A673 (cell line): Measurements from ENCODE around the gene RAB26. TPM values are rescaled to one million over a fixed set of nuclear protein-coding genes. Genes with fewer than 3 reads are reported as not detected.

Experiments used
- BruUV-seq: library from RNA; stranded (reverse); fragments of 400-500 nt; replicated peaks from 2 replicates; lab custom pipeline; 2021; lab: Mats Ljungman, UMichigan
- CTCF ChIA-PET: fragments of 300-600 bp; sonication (Branson Sonifier 250); formaldehyde crosslinking; loops from one replicate; lab custom pipeline; 2022; ENCODE audit warnings: antibody characterized with exemption; lab: Charles Lee
- POLR2A ChIA-PET: fragments of 300-600 bp; sonication (Branson Sonifier 250); formaldehyde crosslinking; loops from one replicate; lab custom pipeline; 2022; ENCODE audit warnings: antibody characterized with exemption; ENCODE audit not compliant: low non-redundant PET; lab: Charles Lee
- DNase-seq: peaks from one replicate; pipeline ENCODE4 v3.0.0-alpha.2; 2015; ENCODE audit warnings: low spot score
- H3K27ac ChIP-seq: fragments of 200-600 bp; sonication (generic); 2 replicates; pipeline ENCODE4 v1.5.1; 2016; ENCODE audit warnings: mixed run types, low read depth, mild to moderate bottlenecking, mixed read lengths, antibody characterized with exemption, low read length; ENCODE audit not compliant: poor library complexity, severe bottlenecking
- H3K27me3 ChIP-seq: fragments of 200-600 bp; sonication (generic); replicated peaks from 2 replicates; pipeline ENCODE4 v1.6.1; 2017; ENCODE audit warnings: mixed run types, low read depth, mild to moderate bottlenecking, mixed read lengths, antibody characterized with exemption, low read length; ENCODE audit not compliant: insufficient read depth, poor library complexity
- H3K36me3 ChIP-seq: fragments of 200-600 bp; sonication (generic); 2 replicates; pipeline ENCODE4 v1.6.1; 2016; ENCODE audit warnings: mixed run types, mild to moderate bottlenecking, mixed read lengths, antibody characterized with exemption, low read length; ENCODE audit not compliant: insufficient read depth, poor library complexity, severe bottlenecking
- H3K4me1 ChIP-seq: fragments of 200-600 bp; sonication (generic); 2 replicates; pipeline ENCODE4 v1.6.1; 2017; ENCODE audit warnings: mixed run types, mild to moderate bottlenecking, mixed read lengths, antibody characterized with exemption, low read length; ENCODE audit not compliant: insufficient read depth, poor library complexity, severe bottlenecking
- H3K4me3 ChIP-seq: fragments of 200-600 bp; sonication (generic); 2 replicates; pipeline ENCODE4 v1.5.1; 2016; ENCODE audit warnings: low read depth, mixed run types, mild to moderate bottlenecking, mixed read lengths, low read length; ENCODE audit not compliant: poor library complexity, severe bottlenecking
- H3K9me3 ChIP-seq: fragments of 200-600 bp; sonication (generic); 2 replicates; pipeline ENCODE4 v1.6.1; 2016; ENCODE audit warnings: mixed run types, low read depth, mild to moderate bottlenecking, mixed read lengths, antibody characterized with exemption, low read length; ENCODE audit not compliant: poor library complexity, severe bottlenecking
- CTCF ChIP-seq: fragments of 300-800, 200-600 bp; sonication (generic); conservative IDR thresholded peaks from 2 replicates; pipeline ENCODE4 v1.5.1; 2017; ENCODE audit warnings: low read depth, mild to moderate bottlenecking, antibody characterized with exemption, low read length, moderate library complexity, mixed read lengths
- EZH2 ChIP-seq: fragments of 200-600 bp; sonication (generic); IDR thresholded peaks from 2 replicates; pipeline ENCODE4 v1.6.1; 2017; ENCODE audit warnings: borderline replicate concordance, low read depth, mild to moderate bottlenecking, mixed read lengths, antibody characterized with exemption, low read length; ENCODE audit not compliant: poor library complexity, severe bottlenecking
- intact Hi-C: fragments of 100-400 bp; cut with micrococcal nuclease; formaldehyde crosslinking; loops from one replicate; pipeline ENCODE4 v1.10.0; 2022; ENCODE audit not compliant: unreplicated experiment
- total RNA-seq: library from RNA; stranded (reverse); gene quantifications from 2 replicates; pipeline ENCODE4 v1.2.3, GENCODE V29; 2021

The RAB26 gene
- total RNA-seq, 1 experiment from 2014 or later: 0.49 TPM

GRCh38 chr16:2176047-2176446 is 27.6 kb downstream of the RAB26 start:
- H3K27ac ChIP-seq: no peak overlapping the region
- no TSS peak for BruUV-seq
- H3K27me3 ChIP-seq: no peaks in the 10 kb centered on the region
- intact Hi-C loops: no loop called here
- no peaks in the 10 kb centered on the region for H3K4me1 ChIP-seq
- no peak for DNase-seq
- H3K9me3 ChIP-seq: no peaks in the 10 kb centered on the region
- ChIA-PET POLR2A (no interaction called here), CTCF (no interaction called here)
- no peak for TF ChIP-seq CTCF
- TF ChIP-seq EZH2: no peak
- H3K4me3 ChIP-seq: no peak overlapping the region
- H3K36me3 ChIP-seq: peaks cover 29% of the 10 kb centered on the region

GRCh38 chr16:2177101-2177500 is 28.7 kb downstream of the RAB26 start:
- intact Hi-C loops: no loop called here

GRCh38 chr16:2177561-2177960 is 29.1 kb downstream of the RAB26 start:
- no peaks in the 10 kb centered on the region for H3K4me1 ChIP-seq
- DNase-seq: no peak
- no peaks in the 10 kb centered on the region for H3K9me3 ChIP-seq
- POLR2A ChIA-PET: no interaction called here
- TF ChIP-seq CTCF: no peak
- no peak for TF ChIP-seq EZH2
- no peak overlapping the region for H3K27ac ChIP-seq
- CTCF ChIA-PET: no interaction called here
- BruUV-seq: TSS peak; percentile 88
- no peak overlapping the region for H3K4me3 ChIP-seq
- intact Hi-C loops: no loop called here
- peaks cover 29% of the 10 kb centered on the region for H3K36me3 ChIP-seq
- no peaks in the 10 kb centered on the region for H3K27me3 ChIP-seq

More at GRCh38 chr16:2177101-2177500, 28.7 kb downstream of the RAB26 start:
- no peak overlapping the region for H3K4me3 ChIP-seq
- no peaks in the 10 kb centered on the region for H3K4me1 ChIP-seq
- H3K36me3 ChIP-seq: peaks cover 29% of the 10 kb centered on the region
- ChIA-PET POLR2A (no interaction called here), CTCF (no interaction called here)
- no peaks in the 10 kb centered on the region for H3K9me3 ChIP-seq
- no peaks in the 10 kb centered on the region for H3K27me3 ChIP-seq
- TF ChIP-seq CTCF (no peak), EZH2 (no peak)
- no peak overlapping the region for H3K27ac ChIP-seq
- DNase-seq: no peak
- no TSS peak for BruUV-seq
